Measurements from ENCODE around the gene CNTNAP2. TPM values are rescaled to one million over a fixed set of nuclear protein-coding genes. Genes with fewer than 3 reads are reported as not detected.

CNTNAP2 gene
- total and polyA plus RNA-seq, 2 of the 13 experiments (the other 11 are each of a cell fraction or from before 2014, with no cell fraction given): 0.40 to 0.42 TPM

- no peak for TF ChIP-seq EHMT2 (IDR thresholded peaks at IDR 0.05; ENCODE audit: borderline replicate concordance, low read depth, low read length)
- TF ChIP-seq THRA (CRISPR knock-in tag; IDR thresholded peaks at IDR 0.05; ENCODE audit: borderline replicate concordance): no peak
These were observed 826.9 kb downstream of the CNTNAP2 start (continued) for GRCh38 chr7:146943483-146943882.

GRCh38 chr7:146948703-146949102, 832.1 kb downstream of the CNTNAP2 start:
- no peak for TF ChIP-seq ZNF263 (CRISPR knock-in tag; IDR thresholded peaks at IDR 0.05)
- TF ChIP-seq, protein P1, sequence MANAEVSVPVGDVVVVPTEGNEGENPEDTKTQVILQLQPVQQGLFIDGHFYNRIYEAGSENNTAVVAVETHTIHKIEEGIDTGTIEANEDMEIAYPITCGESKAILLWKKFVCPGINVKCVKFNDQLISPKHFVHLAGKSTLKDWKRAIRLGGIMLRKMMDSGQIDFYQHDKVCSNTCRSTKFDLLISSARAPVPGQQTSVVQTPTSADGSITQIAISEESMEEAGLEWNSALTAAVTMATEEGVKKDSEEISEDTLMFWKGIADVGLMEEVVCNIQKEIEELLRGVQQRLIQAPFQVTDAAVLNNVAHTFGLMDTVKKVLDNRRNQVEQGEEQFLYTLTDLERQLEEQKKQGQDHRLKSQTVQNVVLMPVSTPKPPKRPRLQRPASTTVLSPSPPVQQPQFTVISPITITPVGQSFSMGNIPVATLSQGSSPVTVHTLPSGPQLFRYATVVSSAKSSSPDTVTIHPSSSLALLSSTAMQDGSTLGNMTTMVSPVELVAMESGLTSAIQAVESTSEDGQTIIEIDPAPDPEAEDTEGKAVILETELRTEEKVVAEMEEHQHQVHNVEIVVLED (CRISPR knock-in tag; IDR thresholded peaks at IDR 0.05; ENCODE audit: borderline replicate concordance): no peak
- TF ChIP-seq HNRNPL (IDR thresholded peaks at IDR 0.05; ENCODE audit: low read depth, low read length): no peak
- TF ChIP-seq ZNF883 (CRISPR knock-in tag; IDR thresholded peaks at IDR 0.05; ENCODE audit: not compliant biosample characterization): no peak
- no peak for TF ChIP-seq ELF4 (CRISPR knock-in tag; IDR thresholded peaks at IDR 0.05; ENCODE audit: borderline replicate concordance)
- TF ChIP-seq, protein P2, sequence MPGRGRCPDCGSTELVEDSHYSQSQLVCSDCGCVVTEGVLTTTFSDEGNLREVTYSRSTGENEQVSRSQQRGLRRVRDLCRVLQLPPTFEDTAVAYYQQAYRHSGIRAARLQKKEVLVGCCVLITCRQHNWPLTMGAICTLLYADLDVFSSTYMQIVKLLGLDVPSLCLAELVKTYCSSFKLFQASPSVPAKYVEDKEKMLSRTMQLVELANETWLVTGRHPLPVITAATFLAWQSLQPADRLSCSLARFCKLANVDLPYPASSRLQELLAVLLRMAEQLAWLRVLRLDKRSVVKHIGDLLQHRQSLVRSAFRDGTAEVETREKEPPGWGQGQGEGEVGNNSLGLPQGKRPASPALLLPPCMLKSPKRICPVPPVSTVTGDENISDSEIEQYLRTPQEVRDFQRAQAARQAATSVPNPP (CRISPR knock-in tag; IDR thresholded peaks at IDR 0.05): no peak
- no peak for TF ChIP-seq EP300 (IDR thresholded peaks at IDR 0.05; ENCODE audit: low read depth in 2 of 2, low read length in 2 of 2)
- TF ChIP-seq EP300 (CRISPR knock-in tag; IDR thresholded peaks at IDR 0.05; ENCODE audit: borderline replicate concordance): no peak
- no peak for TF ChIP-seq YEATS2 (CRISPR knock-in tag; IDR thresholded peaks at IDR 0.05; ENCODE audit: borderline replicate concordance)
- in situ Hi-C loops (cut with HindIII; ENCODE audit: extremely low pct_ligation_motif_present, low pct_unique_long_range_greater_than_20kb): no loop called here
- no peak for FAIRE-seq
- H2AFZ ChIP-seq (ENCODE audit: low read length): no peak overlapping the region
- ChIA-PET CTCF (ENCODE audit: low intra/inter-chr PET ratio, low total read pairs) (no interaction called here), POLR2A (no interaction called here)
- WGBS (ENCODE audit: low lambda C conversion rate): 0% methylated on average over 1 of the region's 1 CpG
- BruUV-seq (replicated peaks): no TSS peak
- no peak for DNase-seq (ENCODE audit: low spot score)
- no peak overlapping the region for H3K4me2 ChIP-seq (ENCODE audit: low read depth, low read length)
- no peak overlapping the region for H3K9ac ChIP-seq (ENCODE audit: insufficient read depth, low read depth, low read length)
- no peaks in the 10 kb centered on the region for H3K4me1 ChIP-seq (ENCODE audit: insufficient read depth, low read length)
- no peak overlapping the region for H3K27ac ChIP-seq (ENCODE audit: extremely low read length, insufficient read depth, low read length)
- H3K4me3 ChIP-seq (replicated peaks in 1 of 3; ENCODE audit: insufficient read depth in 1 of 3, low read depth in 2 of 3, low read length in 3 of 3): no peak overlapping the region
- H3K79me2 ChIP-seq (ENCODE audit: insufficient read depth, low read length): no peaks in the 10 kb centered on the region
- intact Hi-C loops (cut with micrococcal nuclease; ENCODE audit: unreplicated experiment): no loop called here
- peaks cover 66% of the 10 kb centered on the region for H3K9me3 ChIP-seq (ENCODE audit: low read length)
- H3K27me3 ChIP-seq (ENCODE audit: control insufficient read depth in 1 of 2, insufficient read depth in 2 of 2, low read length in 2 of 2): no peaks in the 10 kb centered on the region
- H4K20me1 ChIP-seq (ENCODE audit: insufficient read depth, low read length): no peaks in the 10 kb centered on the region
- no peaks in the 10 kb centered on the region for H3K36me3 ChIP-seq (replicated peaks in 1 of 2; ENCODE audit: control insufficient read depth in 1 of 2, insufficient read depth in 2 of 2, low read length in 2 of 2)
- ATAC-seq: no peak
